Activated CD4-positive, alpha-beta T cell treated with anti-CD3 and anti-CD28 coated beads for 36 hours (primary cell): Measurements from ENCODE around the gene KIF21A. TPM values are rescaled to one million over a fixed set of nuclear protein-coding genes. Genes with fewer than 3 reads are reported as not detected.
A peak's percentile ranks its signal among the peaks of the same experiment; 100 is the strongest.

Experiments used
- ATAC-seq: fragments of 200-7000 bp; cut with Tn5 transposase; one replicate; pipeline ENCODE4 v1.10.0; 2021; ENCODE audit warnings: mild to moderate bottlenecking, moderate library complexity
- CTCF ChIA-PET: fragments of 350-600 bp; sonication (Branson Sonifier 250); formaldehyde crosslinking; loops from one replicate; lab custom pipeline; 2021; ENCODE audit warnings: antibody characterized with exemption; lab: Charles Lee
- POLR2A ChIA-PET: fragments of 350-600 bp; sonication (Branson Sonifier 250); formaldehyde crosslinking; loops from one replicate; lab custom pipeline; 2021; ENCODE audit warnings: antibody characterized with exemption, inconsistent platforms; lab: Charles Lee
- DNase-seq: peaks from one replicate; pipeline ENCODE4 v3.0.0-alpha.2; 2020
- H3K27ac Mint-ChIP-seq: one replicate; pipeline ENCODE4 v1.8.0; 2021; ENCODE audit warnings: mixed read lengths
- H3K27me3 Mint-ChIP-seq: one replicate; pipeline ENCODE4 v1.8.0; 2021; ENCODE audit warnings: mixed read lengths
- H3K36me3 Mint-ChIP-seq: one replicate; pipeline ENCODE4 v1.8.0; 2021; ENCODE audit warnings: low read depth, mixed read lengths
- H3K4me1 Mint-ChIP-seq: one replicate; pipeline ENCODE4 v1.8.0; 2021; ENCODE audit warnings: mixed read lengths
- H3K4me3 Mint-ChIP-seq: one replicate; pipeline ENCODE4 v1.8.0; 2021; ENCODE audit warnings: mild to moderate bottlenecking, moderate library complexity, mixed read lengths
- H3K9me3 Mint-ChIP-seq: one replicate; pipeline ENCODE4 v1.8.0; 2021; ENCODE audit warnings: low read depth, mixed read lengths
- intact Hi-C, 2 experiments: fragments of 100-400 bp; cut with DNase I in 1 of 2; cut with micrococcal nuclease in 1 of 2; formaldehyde crosslinking; loops; one replicate each; pipeline versions ENCODE4 v1.14.2 to v1.15.1; 2022 to 2024; cut with DNase I, micrococcal nuclease
- total RNA-seq, 2 experiments: library from RNA; stranded (reverse); gene quantifications; one replicate each; pipeline ENCODE4 v1.2.3, GENCODE V29; 2021

KIF21A gene
- total RNA-seq, 2 experiments from 2014 or later: 12.0 to 13.9 TPM

- POLR2A ChIA-PET: no interaction called here
- no peaks in the 10 kb centered on the region for H3K27me3 Mint-ChIP-seq
- CTCF ChIA-PET: no interaction called here
- H3K9me3 Mint-ChIP-seq: no peaks in the 10 kb centered on the region
- H3K27ac Mint-ChIP-seq: no peak overlapping the region
- ATAC-seq (no peak), DNase-seq (no peak)
- peaks cover 10% of the 10 kb centered on the region for H3K4me1 Mint-ChIP-seq
- H3K36me3 Mint-ChIP-seq: peaks cover 7% of the 10 kb centered on the region
- intact Hi-C loops: no loop called here
- H3K4me3 Mint-ChIP-seq: no peak overlapping the region
Observed at GRCh38 chr12:39341761-39342160, 101.2 kb downstream of the KIF21A start.

- Mint-ChIP-seq H3K4me3 (no peak overlapping the region), H3K27me3 (no peaks in the 10 kb centered on the region), H3K27ac (no peak overlapping the region), H3K36me3 (peaks cover 7% of the 10 kb centered on the region), H3K9me3 (no peaks in the 10 kb centered on the region), H3K4me1 (peaks cover 10% of the 10 kb centered on the region)
- peak; percentile 81 for ATAC-seq
- intact Hi-C loops: no loop called here
- CTCF ChIA-PET: no interaction called here
- POLR2A ChIA-PET: no interaction called here
- no peak for DNase-seq
Observed at GRCh38 chr12:39341179-39341578, 101.7 kb downstream of the KIF21A start.

GRCh38 chr12:39332661-39333175, 110.2 kb downstream of the KIF21A start:
- H3K4me1 Mint-ChIP-seq: peaks cover 13% of the 10 kb centered on the region
- ChIA-PET POLR2A (no interaction called here), CTCF (interaction anchor here (0.8 to 1.5 kb wide), 2 partner anchors 15 to 18 kb away, joined by 3 read pairs; no protein-coding TSS in a partner anchor)
- no peak overlapping the region for H3K4me3 Mint-ChIP-seq
- H3K9me3 Mint-ChIP-seq: no peaks in the 10 kb centered on the region
- intact Hi-C loops: no loop called here
- no peaks in the 10 kb centered on the region for H3K27me3 Mint-ChIP-seq
- no peak overlapping the region for H3K27ac Mint-ChIP-seq
- peaks cover 11% of the 10 kb centered on the region for H3K36me3 Mint-ChIP-seq
- no peak for ATAC-seq
- no peak for DNase-seq

- Mint-ChIP-seq H3K4me1 (peaks cover 13% of the 10 kb centered on the region), H3K27ac (no peak overlapping the region), H3K9me3 (no peaks in the 10 kb centered on the region), H3K4me3 (no peak overlapping the region), H3K27me3 (no peaks in the 10 kb centered on the region), H3K36me3 (peaks cover 11% of the 10 kb centered on the region)
- DNase-seq (no peak), ATAC-seq (peak; percentile 64)
- intact Hi-C loops: no loop called here
- CTCF ChIA-PET: interaction anchor here (0.8 to 1.5 kb wide), 2 partner anchors 14 to 19 kb away, joined by 3 read pairs; no protein-coding TSS in a partner anchor
- POLR2A ChIA-PET: no interaction called here
Observed at GRCh38 chr12:39331539-39332261, 111.2 kb downstream of the KIF21A start.

- ChIA-PET CTCF (no interaction called here), POLR2A (no interaction called here)
- Mint-ChIP-seq H3K9me3 (no peaks in the 10 kb centered on the region), H3K4me3 (no peak overlapping the region), H3K27ac (no peak overlapping the region), H3K36me3 (peaks cover 11% of the 10 kb centered on the region), H3K27me3 (no peaks in the 10 kb centered on the region), H3K4me1 (peaks cover 13% of the 10 kb centered on the region)
- no peak for ATAC-seq
- DNase-seq: no peak
- intact Hi-C loops: no loop called here
Observed at GRCh38 chr12:39329876-39330275, 113.0 kb downstream of the KIF21A start.

- ChIA-PET POLR2A (no interaction called here), CTCF (interaction anchor here (0.7 to 1.0 kb wide), 2 partner anchors 11 to 38 kb away, joined by 3 to 4 read pairs; no protein-coding TSS in a partner anchor)
- intact Hi-C loops: no loop called here
- H3K27ac Mint-ChIP-seq: no peak overlapping the region
- no peak for DNase-seq
- H3K4me1 Mint-ChIP-seq: peaks cover 13% of the 10 kb centered on the region
- no peaks in the 10 kb centered on the region for H3K27me3 Mint-ChIP-seq
- H3K4me3 Mint-ChIP-seq: no peak overlapping the region
- peaks cover 11% of the 10 kb centered on the region for H3K36me3 Mint-ChIP-seq
- no peak for ATAC-seq
- no peaks in the 10 kb centered on the region for H3K9me3 Mint-ChIP-seq
Observed at GRCh38 chr12:39329018-39329417, 113.9 kb downstream of the KIF21A start.

- Mint-ChIP-seq H3K36me3 (peaks cover 11% of the 10 kb centered on the region), H3K4me1 (peaks cover 13% of the 10 kb centered on the region), H3K4me3 (no peak overlapping the region), H3K27me3 (no peaks in the 10 kb centered on the region), H3K9me3 (no peaks in the 10 kb centered on the region), H3K27ac (no peak overlapping the region)
- ATAC-seq (no peak), DNase-seq (no peak)
- intact Hi-C loops: no loop called here
- CTCF ChIA-PET: no interaction called here
- POLR2A ChIA-PET: no interaction called here
Observed at GRCh38 chr12:39327965-39328364, 115.0 kb downstream of the KIF21A start.

- CTCF ChIA-PET: no interaction called here
- ATAC-seq (no peak), DNase-seq (no peak)
- Mint-ChIP-seq H3K27me3 (no peaks in the 10 kb centered on the region), H3K36me3 (peaks cover 11% of the 10 kb centered on the region), H3K4me3 (no peak overlapping the region), H3K27ac (no peak overlapping the region), H3K4me1 (peaks cover 12% of the 10 kb centered on the region), H3K9me3 (no peaks in the 10 kb centered on the region)
- intact Hi-C loops: no loop called here
- POLR2A ChIA-PET: no interaction called here
Observed at GRCh38 chr12:39327510-39327909, 115.4 kb downstream of the KIF21A start.

GRCh38 chr12:39319180-39319579, 123.7 kb downstream of the KIF21A start:
- no peak for ATAC-seq
- ChIA-PET CTCF (interaction anchor here (0.6 kb wide), 1 partner anchor 103 kb away, joined by 3 read pairs; no protein-coding TSS in a partner anchor), POLR2A (no interaction called here)
- intact Hi-C loops: loop anchor here in 1 of 2 experiments (2.0 to 5.0 kb wide), 2 partner anchors 373 to 672 kb away; no protein-coding TSS in a partner anchor
- Mint-ChIP-seq H3K4me3 (no peak overlapping the region), H3K27ac (no peak overlapping the region), H3K36me3 (no peaks in the 10 kb centered on the region), H3K9me3 (no peaks in the 10 kb centered on the region), H3K27me3 (no peaks in the 10 kb centered on the region), H3K4me1 (no peaks in the 10 kb centered on the region)
- DNase-seq: no peak

GRCh38 chr12:39314547-39314946, 128.4 kb downstream of the KIF21A start:
- Mint-ChIP-seq H3K9me3 (no peaks in the 10 kb centered on the region), H3K4me3 (no peak overlapping the region), H3K27me3 (no peaks in the 10 kb centered on the region), H3K27ac (no peak overlapping the region), H3K4me1 (no peaks in the 10 kb centered on the region), H3K36me3 (peaks cover 4% of the 10 kb centered on the region)
- ChIA-PET POLR2A (no interaction called here), CTCF (no interaction called here)
- no peak for DNase-seq
- intact Hi-C loops: no loop called here
- ATAC-seq: no peak

- H3K27ac Mint-ChIP-seq: no peak overlapping the region
- peaks cover 7% of the 10 kb centered on the region for H3K36me3 Mint-ChIP-seq
- DNase-seq (no peak), ATAC-seq (no peak)
- H3K4me1 Mint-ChIP-seq: no peaks in the 10 kb centered on the region
- ChIA-PET POLR2A (no interaction called here), CTCF (no interaction called here)
- no peaks in the 10 kb centered on the region for H3K27me3 Mint-ChIP-seq
- H3K4me3 Mint-ChIP-seq: no peak overlapping the region
- H3K9me3 Mint-ChIP-seq: no peaks in the 10 kb centered on the region
- intact Hi-C loops: no loop called here
Observed at GRCh38 chr12:39309516-39309915, 133.4 kb downstream of the KIF21A start.

GRCh38 chr12:39301422-39301821, 141.5 kb downstream of the KIF21A start:
- no peaks in the 10 kb centered on the region for H3K27me3 Mint-ChIP-seq
- CTCF ChIA-PET: no interaction called here

More at GRCh38 chr12:39301422-39301821, 141.5 kb downstream of the KIF21A start:
- intact Hi-C loops: no loop called here
- peaks cover 14% of the 10 kb centered on the region for H3K36me3 Mint-ChIP-seq
- no peak for DNase-seq
- H3K4me1 Mint-ChIP-seq: no peaks in the 10 kb centered on the region
- no peak overlapping the region for H3K4me3 Mint-ChIP-seq
- no peak overlapping the region for H3K27ac Mint-ChIP-seq
- ATAC-seq: no peak
- H3K9me3 Mint-ChIP-seq: peaks cover 5% of the 10 kb centered on the region
- POLR2A ChIA-PET: no interaction called here
